Mesenchymal stem cell (in vitro differentiated cells and primary cell): ENCODE results near the gene HNRNPA3.
A peak's percentile ranks its signal among the peaks of the same experiment; 100 is the strongest.

Source experiments
- DNase-seq: peaks from one replicate; pipeline ENCODE4 v3.0.0-alpha.2; 2013
- H2AFZ ChIP-seq: one replicate; pipeline ENCODE4 v1.6.1; 2013; ENCODE audit warnings: low read depth, mild to moderate bottlenecking, control low read depth, inconsistent platforms, low read length, moderate library complexity
- H2AK5ac ChIP-seq: 2 replicates; pipeline ENCODE4 v1.6.1; 2013; ENCODE audit warnings: low read length, moderate library complexity, mild to moderate bottlenecking, inconsistent platforms; ENCODE audit not compliant: severe bottlenecking
- H2BK120ac ChIP-seq: one replicate; pipeline ENCODE4 v1.6.1; 2013; ENCODE audit warnings: low read depth, mild to moderate bottlenecking, inconsistent platforms, low read length, moderate library complexity
- H2BK12ac ChIP-seq, 2 experiments: one replicate each; pipeline ENCODE4 v1.6.1; 2013; ENCODE audit warnings: inconsistent platforms in 2 of 2, low read length in 2 of 2, mild to moderate bottlenecking in 2 of 2, moderate library complexity in 2 of 2, control low read depth in 1 of 2
- H2BK15ac ChIP-seq: one replicate; pipeline ENCODE4 v1.6.1; 2013; ENCODE audit warnings: mild to moderate bottlenecking, low read depth, inconsistent platforms; ENCODE audit not compliant: poor library complexity, severe bottlenecking
- H2BK5ac ChIP-seq: 2 replicates; pipeline ENCODE4 v1.6.1; 2013; ENCODE audit warnings: low read depth, mild to moderate bottlenecking, low read length, control low read depth, inconsistent platforms; ENCODE audit not compliant: poor library complexity, severe bottlenecking
- H3K14ac ChIP-seq, 2 experiments: one replicate each; pipeline ENCODE4 v1.6.1; 2013; ENCODE audit warnings: inconsistent platforms in 2 of 2, low read length in 2 of 2, control low read depth in 1 of 2, mild to moderate bottlenecking in 1 of 2, moderate library complexity in 1 of 2
- H3K18ac ChIP-seq, 2 experiments: one replicate each; pipeline ENCODE4 v1.6.1; 2013; ENCODE audit warnings: inconsistent platforms in 2 of 2, low read length in 2 of 2, control low read depth in 1 of 2, low read depth in 1 of 2, mild to moderate bottlenecking in 1 of 2
- H3K23ac ChIP-seq, 2 experiments: one replicate each; pipeline ENCODE4 v1.6.1; 2013; ENCODE audit warnings: inconsistent platforms in 2 of 2, low read length in 2 of 2, mild to moderate bottlenecking in 2 of 2, moderate library complexity in 2 of 2, control low read depth in 1 of 2
- H3K27ac ChIP-seq: 2 replicates; pipeline ENCODE4 v1.5.1; 2013; ENCODE audit warnings: mild to moderate bottlenecking, moderate library complexity, low read length, control low read depth, inconsistent platforms; ENCODE audit not compliant: poor library complexity, severe bottlenecking
- H3K27me3 ChIP-seq, 2 experiments: 2 replicates each; pipeline versions ENCODE4 v1.6.1 to v1.7.0; 2013; ENCODE audit warnings: low read length in 2 of 2, mild to moderate bottlenecking in 2 of 2, moderate library complexity in 2 of 2, control low read depth in 1 of 2, inconsistent platforms in 1 of 2; ENCODE audit not compliant: control insufficient read depth in 1 of 2, insufficient read depth in 1 of 2
- H3K36me3 ChIP-seq, 2 experiments: 2 replicates each; pipeline versions ENCODE4 v1.6.1 to v1.7.0; 2013; ENCODE audit warnings: low read length in 2 of 2, control low read depth in 1 of 2, inconsistent platforms in 1 of 2, low read depth in 1 of 2, mild to moderate bottlenecking in 1 of 2; ENCODE audit not compliant: insufficient read depth in 2 of 2, control insufficient read depth in 1 of 2
- H3K4ac ChIP-seq, 2 experiments: one replicate each; pipeline ENCODE4 v1.6.1; 2013; ENCODE audit warnings: inconsistent platforms in 2 of 2, low read length in 2 of 2, mild to moderate bottlenecking in 2 of 2, moderate library complexity in 2 of 2, control low read depth in 1 of 2, low read depth in 1 of 2
- H3K4me1 ChIP-seq: 2 replicates; pipeline ENCODE4 v1.6.1; 2013; ENCODE audit warnings: low read depth, low read length, control low read depth; ENCODE audit not compliant: control insufficient read depth, insufficient read depth
- H3K4me2 ChIP-seq: 2 replicates; pipeline ENCODE4 v1.6.1; 2013; ENCODE audit warnings: low read length, mild to moderate bottlenecking, inconsistent platforms; ENCODE audit not compliant: poor library complexity, severe bottlenecking
- H3K4me3 ChIP-seq, 2 experiments: 2 replicates each; pipeline versions ENCODE4 v1.5.1 to v1.7.0; 2013; ENCODE audit warnings: low read length in 2 of 2, mild to moderate bottlenecking in 2 of 2, control low read depth in 1 of 2, low read depth in 1 of 2; ENCODE audit not compliant: insufficient read depth in 1 of 2
- H3K79me1 ChIP-seq: replicated peaks from 2 replicates; pipeline ENCODE4 v1.6.1; 2013; ENCODE audit warnings: mild to moderate bottlenecking, control low read depth, low read length, inconsistent platforms; ENCODE audit not compliant: poor library complexity, severe bottlenecking
- H3K9ac ChIP-seq: 2 replicates; pipeline ENCODE4 v1.7.0; 2013; ENCODE audit warnings: mild to moderate bottlenecking, low read length, moderate library complexity
- H3K9me3 ChIP-seq: 2 replicates; pipeline ENCODE4 v1.7.0; 2013; ENCODE audit warnings: mild to moderate bottlenecking, low read length; ENCODE audit not compliant: control insufficient read depth
- H4K8ac ChIP-seq: one replicate; pipeline ENCODE4 v1.6.1; 2013; ENCODE audit warnings: inconsistent platforms, mild to moderate bottlenecking, low read length, moderate library complexity
- H4K91ac ChIP-seq: one replicate; pipeline ENCODE4 v1.6.1; 2013; ENCODE audit warnings: mild to moderate bottlenecking, low read length, inconsistent platforms
- WGBS: methylation state at CpG from one replicate; pipeline ENCODE4 v1.1.7; 2013; ENCODE audit warnings: mixed read lengths; 5-methylcytosine and 5-hydroxymethylcytosine counted together

HNRNPA3 gene

DNA sequence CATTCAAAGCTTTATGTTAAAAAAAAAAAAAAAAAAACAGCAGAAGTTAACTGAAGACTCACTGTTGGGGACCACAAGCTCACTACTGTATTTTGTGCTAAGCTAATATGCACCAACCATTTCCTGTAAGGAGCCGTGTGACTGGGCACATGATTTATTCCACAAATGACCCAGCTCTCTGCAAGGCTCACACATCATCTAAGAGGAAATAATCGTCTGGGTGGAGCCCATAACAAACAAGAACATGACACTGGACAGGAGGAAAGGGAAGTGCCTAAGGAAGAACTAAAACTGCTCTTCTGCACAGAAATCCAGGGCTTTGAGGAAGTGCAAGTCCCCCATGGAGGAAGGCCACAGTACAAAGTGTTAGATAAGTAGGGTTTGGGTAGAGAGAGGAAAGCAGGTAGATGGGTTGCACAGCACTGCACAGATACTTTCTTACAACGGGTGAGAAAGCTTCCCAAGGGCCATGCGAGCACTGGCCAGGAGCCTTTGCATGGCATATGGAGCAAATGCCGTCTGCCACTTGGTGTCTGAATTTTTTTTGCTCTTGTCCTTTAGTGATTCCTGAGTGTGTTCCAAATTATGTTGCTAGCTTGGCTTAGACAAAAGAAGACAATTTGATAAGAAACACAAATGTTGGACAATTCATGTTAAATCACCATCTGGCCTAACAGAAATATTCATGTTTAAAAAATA, 27.5 kb downstream of the HNRNPA3 start:
- H3K36me3 ChIP-seq: peaks cover 2 to 17% of the 10 kb centered on the region in 2 experiments
- peak overlapping the region in 1 of 2 experiments; percentile 47 for H3K4me3 ChIP-seq
- peak overlapping the region; percentile 19 for H3K27ac ChIP-seq
- H2BK12ac ChIP-seq: peak overlapping the region in 1 of 2 experiments; percentile 86
- H3K4me1 ChIP-seq: peaks cover 18% of the 10 kb centered on the region
- no peak overlapping the region for H3K4me2 ChIP-seq
- H2AFZ ChIP-seq: no peak overlapping the region
- H3K18ac ChIP-seq: peak overlapping the region in 1 of 2 experiments; percentile 92
- H4K91ac ChIP-seq: peak overlapping the region; percentile 54
- H3K4ac ChIP-seq: peak overlapping the region in 1 of 2 experiments; percentile 75
- H3K9me3 ChIP-seq: no peaks in the 10 kb centered on the region
- H3K79me1 ChIP-seq: no peaks in the 10 kb centered on the region
- no peaks in the 10 kb centered on the region for H3K27me3 ChIP-seq
- H3K9ac ChIP-seq: peak overlapping the region; percentile 87
- H2BK120ac ChIP-seq: no peak overlapping the region
- 50% methylated on average over 5 of the region's 5 CpGs for WGBS
- H4K8ac ChIP-seq: peak overlapping the region; percentile 88
- H3K23ac ChIP-seq: no peak overlapping the region
- no peak overlapping the region for H2BK15ac ChIP-seq
- DNase-seq: peak; percentile 75
- H2AK5ac ChIP-seq: peak overlapping the region; percentile 97
- no peak overlapping the region for H2BK5ac ChIP-seq
- no peak overlapping the region for H3K14ac ChIP-seq

GRCh38 chr2:177241711-177242120, 29.1 kb downstream of the HNRNPA3 start:
- Histone ChIP-seq H2BK15ac (no peak overlapping the region), H3K4me2 (peak overlapping the region; percentile 27), H3K9me3 (no peaks in the 10 kb centered on the region), H3K4ac (peak overlapping the region in 1 of 2 experiments; percentile 92), H3K27me3 (no peaks in the 10 kb centered on the region), H3K4me1 (peaks cover 19% of the 10 kb centered on the region), H4K91ac (no peak overlapping the region), H3K9ac (peak overlapping the region; percentile 87), H2BK12ac (peak overlapping the region in 1 of 2 experiments; percentile 42), H3K79me1 (no peaks in the 10 kb centered on the region), H3K36me3 (peaks cover 0 to 6% of the 10 kb centered on the region in 2 experiments), H2BK5ac (no peak overlapping the region), H3K23ac (no peak overlapping the region), H4K8ac (no peak overlapping the region), H3K14ac (no peak overlapping the region), H2BK120ac (no peak overlapping the region), H2AFZ (no peak overlapping the region), H3K27ac (peak overlapping the region; percentile 92), H2AK5ac (peak overlapping the region; percentile 99), H3K18ac (no peak overlapping the region), H3K4me3 (peak overlapping the region in 1 of 2 experiments; percentile 47)
- WGBS: no CpG with 5 or more reads among the region's 1 CpG
- DNase-seq: no peak

- H2AK5ac ChIP-seq: peak overlapping the region; percentile 65
- no peaks in the 10 kb centered on the region for H3K27me3 ChIP-seq
- no peaks in the 10 kb centered on the region for H3K9me3 ChIP-seq
- H2BK12ac ChIP-seq: no peak overlapping the region
- H4K91ac ChIP-seq: no peak overlapping the region
- H3K4me1 ChIP-seq: peaks cover 19% of the 10 kb centered on the region
- H2BK15ac ChIP-seq: no peak overlapping the region
- no peak overlapping the region for H4K8ac ChIP-seq
- H3K18ac ChIP-seq: no peak overlapping the region
- no peak overlapping the region for H2BK120ac ChIP-seq
- H2BK5ac ChIP-seq: peak overlapping the region; percentile 15
- peak; percentile 97 for DNase-seq
- H3K14ac ChIP-seq: no peak overlapping the region
- H3K27ac ChIP-seq: peak overlapping the region; percentile 92
- peak overlapping the region; percentile 87 for H3K9ac ChIP-seq
- peaks cover 0 to 9% of the 10 kb centered on the region in 2 experiments for H3K36me3 ChIP-seq
- H3K4me3 ChIP-seq: peak overlapping the region in 1 of 2 experiments; percentile 47
- peak overlapping the region; percentile 52 for H3K4me2 ChIP-seq
- H2AFZ ChIP-seq: no peak overlapping the region
- no peak overlapping the region for H3K4ac ChIP-seq
- WGBS: 15% methylated on average over 5 of the region's 5 CpGs
- no peak overlapping the region for H3K23ac ChIP-seq
- no peaks in the 10 kb centered on the region for H3K79me1 ChIP-seq
These were observed 29.8 kb downstream of the HNRNPA3 start for GRCh38 chr2:177242121-177242987.

GRCh38 chr2:177243073-177243472, 30.5 kb downstream of the HNRNPA3 start:
- peak overlapping the region in 1 of 2 experiments; percentile 93 for H3K23ac ChIP-seq
- peak overlapping the region; percentile 8 for H4K91ac ChIP-seq
- 92% methylated on average over 2 of the region's 3 CpGs for WGBS
- peak overlapping the region; percentile 2 to 87 for H3K18ac ChIP-seq
- H3K27ac ChIP-seq: peak overlapping the region; percentile 92
- H3K4ac ChIP-seq: peak overlapping the region; percentile 39 to 97
- H3K4me3 ChIP-seq: peak overlapping the region in 1 of 2 experiments; percentile 45
- H3K9ac ChIP-seq: peak overlapping the region; percentile 87
- H2AFZ ChIP-seq: no peak overlapping the region
- DNase-seq: no peak
- peaks cover 20% of the 10 kb centered on the region for H3K4me1 ChIP-seq
- H2BK15ac ChIP-seq: peak overlapping the region; percentile 1
- peak overlapping the region; percentile 15 for H2BK5ac ChIP-seq
- H3K36me3 ChIP-seq: peaks cover 0 to 13% of the 10 kb centered on the region in 2 experiments
- no peak overlapping the region for H3K4me2 ChIP-seq
- no peaks in the 10 kb centered on the region for H3K79me1 ChIP-seq
- H3K9me3 ChIP-seq: no peaks in the 10 kb centered on the region
- no peaks in the 10 kb centered on the region for H3K27me3 ChIP-seq
- H4K8ac ChIP-seq: no peak overlapping the region
- H2AK5ac ChIP-seq: peak overlapping the region; percentile 42
- H2BK12ac ChIP-seq: peak overlapping the region in 1 of 2 experiments; percentile 98
- H2BK120ac ChIP-seq: no peak overlapping the region
- H3K14ac ChIP-seq: peak overlapping the region in 1 of 2 experiments; percentile 95
